ENCODE data around the gene GFRA4.

GFRA4 gene

DNA sequence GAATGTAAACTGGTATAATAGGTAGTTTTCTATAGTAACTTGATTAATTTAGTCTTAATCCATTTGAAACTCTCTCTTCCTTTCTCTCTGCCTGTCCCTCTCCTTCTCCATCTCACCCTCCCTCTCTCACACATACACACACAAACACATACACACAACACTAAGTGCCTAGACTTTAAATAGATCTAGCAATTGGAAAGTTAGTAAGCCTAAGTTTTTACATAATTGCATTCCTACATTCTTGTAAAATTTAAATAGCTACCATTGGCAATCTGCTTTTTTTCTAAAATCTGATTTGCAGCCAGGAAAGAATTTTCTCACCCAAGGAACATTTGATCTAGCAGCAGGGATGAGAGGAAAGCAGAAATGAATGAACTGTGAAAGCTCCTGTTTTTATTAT, 15.7 kb downstream of the GFRA4 start:
- no peak for DNase-seq (ENCODE audit: low read depth)
- TF ChIP-seq, protein P1, sequence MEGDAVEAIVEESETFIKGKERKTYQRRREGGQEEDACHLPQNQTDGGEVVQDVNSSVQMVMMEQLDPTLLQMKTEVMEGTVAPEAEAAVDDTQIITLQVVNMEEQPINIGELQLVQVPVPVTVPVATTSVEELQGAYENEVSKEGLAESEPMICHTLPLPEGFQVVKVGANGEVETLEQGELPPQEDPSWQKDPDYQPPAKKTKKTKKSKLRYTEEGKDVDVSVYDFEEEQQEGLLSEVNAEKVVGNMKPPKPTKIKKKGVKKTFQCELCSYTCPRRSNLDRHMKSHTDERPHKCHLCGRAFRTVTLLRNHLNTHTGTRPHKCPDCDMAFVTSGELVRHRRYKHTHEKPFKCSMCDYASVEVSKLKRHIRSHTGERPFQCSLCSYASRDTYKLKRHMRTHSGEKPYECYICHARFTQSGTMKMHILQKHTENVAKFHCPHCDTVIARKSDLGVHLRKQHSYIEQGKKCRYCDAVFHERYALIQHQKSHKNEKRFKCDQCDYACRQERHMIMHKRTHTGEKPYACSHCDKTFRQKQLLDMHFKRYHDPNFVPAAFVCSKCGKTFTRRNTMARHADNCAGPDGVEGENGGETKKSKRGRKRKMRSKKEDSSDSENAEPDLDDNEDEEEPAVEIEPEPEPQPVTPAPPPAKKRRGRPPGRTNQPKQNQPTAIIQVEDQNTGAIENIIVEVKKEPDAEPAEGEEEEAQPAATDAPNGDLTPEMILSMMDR (IDR thresholded peaks at IDR 0.05; ENCODE audit: control insufficient read depth, insufficient read depth, low read depth, low read length, missing control alignments) = no peak
- H3K4me3 ChIP-seq (ENCODE audit: control insufficient read depth, low read depth, low read length) = no peak overlapping the region

DNA sequence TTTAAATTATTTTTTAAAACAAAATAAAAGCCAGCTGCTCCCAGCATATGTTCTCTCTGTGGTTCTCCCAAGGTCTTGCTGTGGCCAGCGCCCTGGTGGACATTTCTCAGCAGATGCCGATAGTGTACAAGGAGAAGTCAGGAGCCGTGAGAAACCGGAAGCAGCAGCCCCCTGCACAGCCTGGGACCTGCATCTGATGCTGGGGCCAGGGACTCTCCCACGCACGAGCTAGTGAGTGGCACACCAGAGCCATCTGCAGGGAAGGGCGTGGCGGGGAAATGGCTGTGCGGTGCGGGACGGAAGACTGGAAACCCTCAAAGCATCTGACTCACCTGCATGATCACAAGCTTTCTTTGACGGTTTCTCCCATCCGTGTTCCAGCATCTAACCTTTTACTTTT, 16.5 kb downstream of the GFRA4 start:
- no peak for DNase-seq (ENCODE audit: low read depth)
- TF ChIP-seq, protein P1 (IDR thresholded peaks at IDR 0.05; ENCODE audit: control insufficient read depth, insufficient read depth, low read depth, low read length, missing control alignments) = no peak
- no peak overlapping the region for H3K4me3 ChIP-seq (ENCODE audit: control insufficient read depth, low read depth, low read length)

DNA sequence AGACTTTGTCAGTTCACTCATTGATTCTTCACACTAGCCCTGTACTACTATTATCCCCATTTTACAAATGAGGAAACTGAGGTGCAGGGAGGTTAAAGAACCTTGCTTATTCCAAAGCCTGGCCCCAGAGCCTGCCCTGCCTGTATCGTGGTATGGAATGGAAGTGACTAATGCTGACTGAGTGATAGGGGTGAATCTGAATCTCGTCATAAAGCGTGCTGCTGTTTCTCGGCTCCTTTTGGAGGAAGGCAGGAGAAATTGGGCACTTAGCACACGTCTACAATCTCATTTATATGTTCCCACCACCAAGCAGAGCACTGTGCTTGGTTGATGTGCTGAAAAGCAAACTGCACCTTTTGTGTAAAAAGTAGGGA, 17.1 kb downstream of the GFRA4 start:
- no peak for DNase-seq (ENCODE audit: low read depth)
- TF ChIP-seq, protein P1 (IDR thresholded peaks at IDR 0.05; ENCODE audit: control insufficient read depth, insufficient read depth, low read depth, low read length, missing control alignments) = no peak
- no peak overlapping the region for H3K4me3 ChIP-seq (ENCODE audit: control insufficient read depth, low read depth, low read length)

DNA sequence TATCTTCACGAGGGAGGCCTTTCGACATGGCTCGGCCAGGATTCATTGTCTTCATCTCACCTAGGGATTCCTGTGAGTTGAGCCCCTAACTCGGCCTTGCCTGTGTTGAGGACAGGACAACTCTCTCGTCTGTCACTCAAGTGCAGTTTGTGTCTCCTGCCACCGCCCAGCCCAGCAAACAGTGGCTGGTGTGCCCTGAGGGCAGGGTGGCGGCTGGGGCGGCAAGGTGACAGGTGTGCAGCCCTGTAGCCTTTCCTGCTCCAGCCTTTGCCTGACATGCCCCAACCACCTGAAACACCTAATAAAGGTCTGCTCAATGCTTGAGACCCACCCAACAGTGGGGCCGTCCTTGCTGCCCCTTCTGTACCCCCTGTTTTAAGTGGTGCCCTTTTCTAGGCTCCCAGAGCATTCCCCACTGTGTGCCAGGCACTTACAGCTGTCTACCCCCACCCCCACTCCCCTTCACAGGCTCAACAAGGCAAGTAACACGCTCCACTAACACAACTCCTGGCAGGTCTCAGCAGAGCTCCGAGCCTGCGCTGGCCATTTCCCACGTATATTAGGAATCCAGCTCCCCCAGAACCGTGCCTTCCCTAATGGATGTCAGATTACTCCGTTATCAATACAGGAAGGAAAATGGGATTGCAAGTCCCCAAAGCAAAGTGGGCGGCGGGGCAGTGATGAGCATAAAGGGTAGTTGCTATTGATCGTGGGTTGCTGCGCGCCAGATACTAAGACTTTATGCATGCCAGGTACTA, 17.7 kb downstream of the GFRA4 start:
- no peak for DNase-seq (ENCODE audit: low read depth)
- H3K4me3 ChIP-seq (ENCODE audit: control insufficient read depth, low read depth, low read length) = no peak overlapping the region

DNA sequence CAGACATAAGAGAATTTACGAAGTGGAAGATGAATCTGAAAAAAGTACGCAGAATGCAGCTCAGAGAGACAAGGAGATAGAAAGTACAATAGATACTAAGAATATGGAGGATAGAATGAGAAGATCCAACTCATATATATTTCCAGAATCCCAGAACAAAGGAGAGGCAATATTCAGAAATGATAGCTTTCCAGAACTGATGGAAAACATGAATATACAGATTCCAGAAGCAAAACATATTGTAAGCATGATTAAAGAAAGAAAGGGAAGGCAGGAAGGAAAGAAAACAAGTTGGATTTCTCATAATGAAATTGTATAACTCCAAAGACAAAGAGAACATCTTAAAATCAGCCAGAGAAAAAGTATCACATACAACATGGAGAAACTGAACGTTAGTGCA, 22.9 kb downstream of the GFRA4 start:
- no peak overlapping the region for H3K4me3 ChIP-seq (ENCODE audit: control insufficient read depth, low read depth, low read length)
- DNase-seq (ENCODE audit: low read depth) = no peak
- TF ChIP-seq, protein P1 (IDR thresholded peaks at IDR 0.05; ENCODE audit: control insufficient read depth, insufficient read depth, low read depth, low read length, missing control alignments) = no peak

More for the DNA sequence above, 17.7 kb downstream of the GFRA4 start:
- TF ChIP-seq, protein P1 (IDR thresholded peaks at IDR 0.05; ENCODE audit: control insufficient read depth, insufficient read depth, low read depth, low read length, missing control alignments) = no peak

DNA sequence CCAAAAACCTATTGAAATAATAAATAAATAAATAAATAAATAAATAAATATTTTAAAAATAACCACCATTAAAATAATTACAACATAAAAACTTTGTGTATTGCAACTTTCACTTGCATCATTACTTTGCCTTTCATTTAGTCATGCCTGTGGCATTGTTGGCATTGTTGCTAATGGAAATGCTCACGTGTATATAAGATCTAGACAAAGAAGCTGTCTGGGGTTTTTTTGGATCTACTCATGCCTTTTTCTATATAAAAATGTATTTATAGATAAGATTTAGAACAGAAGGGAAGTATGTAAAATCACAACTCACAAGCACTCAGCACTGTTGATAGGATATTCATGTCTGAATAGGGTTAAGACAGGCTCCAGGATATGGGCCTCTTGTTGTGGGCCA, 27.9 kb downstream of the GFRA4 start:
- no peak for DNase-seq (ENCODE audit: low read depth)
- TF ChIP-seq, protein P1 (IDR thresholded peaks at IDR 0.05; ENCODE audit: control insufficient read depth, insufficient read depth, low read depth, low read length, missing control alignments) = no peak
- no peak overlapping the region for H3K4me3 ChIP-seq (ENCODE audit: control insufficient read depth, low read depth, low read length)

Data from AG09309 (cell line).